HepG2 (cell line): Measurements from ENCODE around the gene CDK2. TPM values are rescaled to one million over a fixed set of nuclear protein-coding genes. Genes with fewer than 3 reads are reported as not detected.

Experiments
- ATAC-seq: fragments of 200-7000 bp; cut with Tn5 transposase; 3 replicates; pipeline ENCODE4 v1.9.1; 2020; ENCODE audit warnings: mild to moderate bottlenecking, moderate library complexity
- BruUV-seq: library from RNA; stranded (reverse); fragments of 400-500 nt; replicated peaks from 2 replicates; lab custom pipeline; 2021; lab: Mats Ljungman, UMichigan
- CTCF ChIA-PET: fragments of 300-600 bp; formaldehyde crosslinking; extraction: SDS; loops from one replicate; lab custom pipeline; 2021; ENCODE audit warnings: low total read pairs, inconsistent platforms, low intra/inter-chr PET ratio; lab: Yijun Ruan, JAX
- POLR2A ChIA-PET: fragments of 350-600 bp; sonication (Branson Sonifier 250); formaldehyde crosslinking; loops from one replicate; lab custom pipeline; 2020; ENCODE audit warnings: antibody characterized with exemption, inconsistent platforms; lab: Yijun Ruan, JAX
- DNase-seq: peaks from one replicate; pipeline ENCODE4 v3.0.0-alpha.2; 2015; ENCODE audit warnings: low spot score
- FAIRE-seq: peaks from 3 replicates; lab custom pipeline; 2011; peaks lifted over from hg19 to GRCh38; lab: Jason Lieb, UNC
- H2AFZ ChIP-seq: one replicate; pipeline ENCODE4 v1.6.1; 2011; ENCODE audit warnings: low read length, inconsistent platforms
- H3K27ac ChIP-seq: fragments of 300-600 bp; 3 replicates; pipeline ENCODE4 v1.8.0; 2011; ENCODE audit warnings: mixed run types, mild to moderate bottlenecking, mixed read lengths, low read length, inconsistent platforms; ENCODE audit not compliant: insufficient read depth; ENCODE audit errors: extremely low read length
- H3K27me3 ChIP-seq, 2 experiments: fragments of 200-600 bp in 1 of 2; 2 replicates in 1 of 2; 3 replicates in 1 of 2; pipeline versions ENCODE4 v1.6.0 to v1.8.0; 2011; ENCODE audit warnings: low read length in 2 of 2, mild to moderate bottlenecking in 2 of 2, moderate library complexity in 2 of 2, inconsistent platforms in 1 of 2; ENCODE audit not compliant: insufficient read depth in 2 of 2, control insufficient read depth in 1 of 2
- H3K36me3 ChIP-seq, 2 experiments: fragments of 200-600 bp in 1 of 2; replicated peaks in 1 of 2; 2 replicates in 1 of 2; 3 replicates in 1 of 2; pipeline versions ENCODE4 v1.5.1 to v1.8.0; 2011; ENCODE audit warnings: low read length in 2 of 2, inconsistent platforms in 1 of 2; ENCODE audit not compliant: insufficient read depth in 2 of 2, control insufficient read depth in 1 of 2
- H3K4me1 ChIP-seq: 2 replicates; pipeline ENCODE4 v1.5.1; 2012; ENCODE audit warnings: low read length, inconsistent platforms; ENCODE audit not compliant: insufficient read depth
- H3K4me2 ChIP-seq: 2 replicates; pipeline ENCODE4 v1.6.0; 2011; ENCODE audit warnings: low read depth, low read length, inconsistent platforms
- H3K4me3 ChIP-seq, 3 experiments: fragments of 200-600 bp in 1 of 3; sonication (generic), shearing (Covaris generic) in 1 of 3; replicated peaks in 1 of 3; 2 replicates each; pipeline ENCODE4 v1.5.1; 2011 to 2016; ENCODE audit warnings: low read length in 3 of 3, inconsistent platforms in 2 of 3, low read depth in 2 of 3, mild to moderate bottlenecking in 2 of 3, control low read depth in 1 of 3, mixed read lengths in 1 of 3; ENCODE audit not compliant: insufficient read depth in 1 of 3
- H3K79me2 ChIP-seq: one replicate; pipeline ENCODE4 v1.6.1; 2011; ENCODE audit warnings: low read length, inconsistent platforms; ENCODE audit not compliant: insufficient read depth
- H3K9ac ChIP-seq: 2 replicates; pipeline ENCODE4 v1.6.0; 2011; ENCODE audit warnings: mild to moderate bottlenecking, low read depth, low read length, inconsistent platforms; ENCODE audit not compliant: insufficient read depth
- H3K9me3 ChIP-seq: 2 replicates; pipeline ENCODE4 v1.5.1; 2012; ENCODE audit warnings: mild to moderate bottlenecking, low read length
- H4K20me1 ChIP-seq: 2 replicates; pipeline ENCODE4 v1.6.0; 2011; ENCODE audit warnings: inconsistent platforms, mild to moderate bottlenecking, low read length, moderate library complexity; ENCODE audit not compliant: insufficient read depth
- DMAP1 ChIP-seq: IDR thresholded peaks from 2 replicates; pipeline ENCODE4 v1.6.1; 2016
- DNMT3B ChIP-seq: conservative IDR thresholded peaks from 2 replicates; pipeline ENCODE4 v1.6.1; 2016; ENCODE audit warnings: missing biosample characterization, control low read depth
- FOXK1 ChIP-seq: sonication (generic); formaldehyde crosslinking; IDR thresholded peaks from 2 replicates; pipeline ENCODE4 v1.4.0; 2020; ENCODE audit warnings: low read depth, missing genetic modification reagents, borderline replicate concordance
- HCFC1 ChIP-seq: fragments of 150-350 bp; IDR thresholded peaks from 2 replicates; pipeline ENCODE4 v1.6.1; 2014; ENCODE audit warnings: low read depth, low read length
- JUND ChIP-seq: sonication (generic); formaldehyde crosslinking; IDR thresholded peaks from 2 replicates; pipeline ENCODE4 v1.8.0; 2022; ENCODE audit warnings: mild to moderate bottlenecking, missing genetic modification reagents
- SP2 ChIP-seq: sonication (generic); formaldehyde crosslinking; IDR thresholded peaks from 2 replicates; pipeline ENCODE4 v1.5.1; 2020; ENCODE audit warnings: mild to moderate bottlenecking, missing genetic modification reagents
- ZBTB42 ChIP-seq: sonication (generic); formaldehyde crosslinking; IDR thresholded peaks from 2 replicates; pipeline ENCODE4 v1.5.0; 2020; ENCODE audit warnings: mild to moderate bottlenecking, missing genetic modification reagents
- ZNF530 ChIP-seq: sonication (generic); formaldehyde crosslinking; IDR thresholded peaks from 2 replicates; pipeline ENCODE4 v1.5.0; 2020; ENCODE audit warnings: low read depth, mild to moderate bottlenecking, missing genetic modification reagents
- ZNF543 ChIP-seq: sonication (generic); formaldehyde crosslinking; IDR thresholded peaks from 2 replicates; pipeline ENCODE4 v1.4.0; 2020; ENCODE audit warnings: mild to moderate bottlenecking, missing genetic modification reagents
- WGBS: methylation state at CpG from one replicate; pipeline ENCODE4 v1.1.6; 2017; ENCODE audit warnings: low lambda C conversion rate; 5-methylcytosine and 5-hydroxymethylcytosine counted together
- in situ Hi-C: cut with HindIII; loops from 2 replicates; pipeline ENCODE4 v1.10.0; 2017; ENCODE audit warnings: low pct_unique_long_range_greater_than_20kb; ENCODE audit not compliant: extremely low pct_ligation_motif_present
- intact Hi-C: fragments of 100-400 bp; cut with micrococcal nuclease; formaldehyde crosslinking; loops from one replicate; pipeline ENCODE4 v1.10.0; 2022; ENCODE audit not compliant: unreplicated experiment
- polyA plus RNA-seq, 8 experiments: library from polyadenylated mRNA; depleted of rRNA in 3 of 8; stranded (reverse) in 7 of 8; unstranded in 1 of 8; fragments of >200 nt; fragmentation: Illumina TruSeq in 4 of 8; extraction: Trizol in 4 of 8; gene quantifications; 2 replicates each; pipeline versions ENCODE4 v1.2.1 to v1.2.3, GENCODE V29; 2011 to 2016; ENCODE audit warnings: low read depth in 4 of 8, missing spikeins in 1 of 8, mixed read lengths in 1 of 8; ENCODE audit not compliant: insufficient read depth in 1 of 8
- total RNA-seq, 5 experiments: library from RNA; depleted of rRNA; stranded (reverse); fragments of >200 nt; fragmentation: Illumina TruSeq; extraction: Trizol; gene quantifications; 2 replicates each; pipeline ENCODE4 v1.2.3, GENCODE V29; 2016; ENCODE audit warnings: low read depth in 1 of 5
- TF ChIP-seq, protein P1 (sequence below): IDR thresholded peaks from 2 replicates; pipeline ENCODE4 v1.6.1; 2016; ENCODE audit warnings: low read depth, borderline replicate concordance
- TF ChIP-seq, protein P2 (sequence below): sonication (generic); formaldehyde crosslinking; conservative IDR thresholded peaks from 2 replicates; pipeline ENCODE4 v1.4.0; 2020; ENCODE audit warnings: missing genetic modification reagents
- TF ChIP-seq, protein P3 (sequence below): fragments of 450-650 bp; IDR thresholded peaks from 2 replicates; pipeline ENCODE4 v1.6.1; 2016

CDK2 gene
- total and polyA plus RNA-seq, 2 of the 13 experiments (the other 11 are each of a cell fraction or from before 2014, with no cell fraction given), result 47.5 to 52.6 TPM

DNA sequence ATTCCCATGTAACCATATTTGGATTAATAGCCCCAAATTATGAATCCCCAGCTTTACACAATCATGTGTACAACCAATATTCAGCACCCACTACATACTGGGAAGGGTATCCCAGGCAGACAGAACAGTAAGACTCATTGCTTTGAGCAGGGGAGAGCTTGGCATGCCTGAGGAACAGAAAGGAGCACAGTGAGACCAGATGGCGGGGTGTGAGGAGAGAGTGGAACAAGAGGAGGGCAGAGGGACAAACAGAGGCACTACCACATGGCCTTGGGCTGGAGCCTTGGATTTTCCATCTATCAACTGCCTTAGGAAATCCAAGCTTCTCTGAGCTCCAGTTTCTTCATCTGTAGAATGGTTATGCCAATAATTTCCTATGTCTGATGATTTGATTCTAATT, 31.9 kb upstream of the CDK2 start:
- Histone ChIP-seq H3K27me3 (peaks cover 0 to 11% of the 10 kb centered on the region in 2 experiments; a peak in 1 of 5 replicates), H3K9ac (no peak overlapping the region), H3K79me2 (no peaks in the 10 kb centered on the region), H3K36me3 (no peaks in the 10 kb centered on the region), H3K9me3 (no peaks in the 10 kb centered on the region), H2AFZ (no peak overlapping the region), H3K4me2 (no peak overlapping the region), H4K20me1 (no peaks in the 10 kb centered on the region), H3K27ac (no peak overlapping the region), H3K4me3 (no peak overlapping the region), H3K4me1 (peaks cover 38% of the 10 kb centered on the region)
- ChIA-PET POLR2A (no interaction called here), CTCF (no interaction called here)
- no TSS peak for BruUV-seq
- DNase-seq (no peak), FAIRE-seq (no peak), ATAC-seq (no peak)
- intact Hi-C loops (loop anchor here (5.0 kb wide), 1 partner anchor 197 kb away; no protein-coding TSS in a partner anchor), in situ Hi-C loops (loop anchor here (5.0 kb wide), 1 partner anchor 197 kb away; no protein-coding TSS in a partner anchor)
- WGBS, result 90% methylated on average over 1 of the region's 1 CpG
- TF ChIP-seq DNMT3B (CRISPR knock-in tag) (no peak), ZBTB42 (CRISPR knock-in tag) (no peak), DMAP1 (CRISPR knock-in tag) (no peak), HCFC1 (no peak), SP2 (no peak), ZNF543 (CRISPR knock-in tag) (no peak), ZNF530 (no peak), JUND (no peak)
- TF ChIP-seq, protein P1, sequence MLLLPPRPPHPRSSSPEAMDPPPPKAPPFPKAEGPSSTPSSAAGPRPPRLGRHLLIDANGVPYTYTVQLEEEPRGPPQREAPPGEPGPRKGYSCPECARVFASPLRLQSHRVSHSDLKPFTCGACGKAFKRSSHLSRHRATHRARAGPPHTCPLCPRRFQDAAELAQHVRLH, result no peak
- TF ChIP-seq, all 625 proteins: peak for 0

DNA sequence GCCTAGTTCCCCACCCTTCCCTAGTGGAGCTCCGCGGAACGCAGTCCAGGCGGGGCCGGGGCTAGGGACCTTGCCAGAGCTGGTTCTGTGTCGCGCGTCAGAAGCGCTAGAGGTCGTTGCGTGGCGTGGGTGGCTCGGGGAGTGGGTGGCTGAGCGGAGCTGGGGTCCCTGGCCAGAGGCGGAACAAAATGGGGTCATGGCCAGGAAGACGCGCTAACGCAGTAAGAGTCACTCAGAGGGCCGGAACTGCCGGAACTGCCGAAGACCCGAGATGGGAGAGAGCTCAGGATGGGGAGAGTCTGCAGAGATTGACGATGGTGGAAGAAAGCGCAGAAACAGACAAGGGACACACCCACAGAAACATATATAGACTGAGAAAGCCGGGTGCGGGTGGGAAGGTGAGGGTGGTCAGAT, 30.9 kb upstream of the CDK2 start:
- no peak overlapping the region for H2AFZ ChIP-seq
- no peaks in the 10 kb centered on the region for H4K20me1 ChIP-seq
- H3K4me1 ChIP-seq, result peaks cover 38% of the 10 kb centered on the region
- H3K4me2 ChIP-seq, result no peak overlapping the region
- no peak overlapping the region for H3K9ac ChIP-seq
- no peak for DNase-seq
- no peaks in the 10 kb centered on the region for H3K36me3 ChIP-seq
- no peak overlapping the region for H3K4me3 ChIP-seq
- ChIA-PET POLR2A (no interaction called here), CTCF (no interaction called here)
- WGBS, result 87% methylated on average over 26 of the region's 26 CpGs
- no peak overlapping the region for H3K27ac ChIP-seq
- H3K79me2 ChIP-seq, result no peaks in the 10 kb centered on the region
- FAIRE-seq, result no peak
- ATAC-seq, result no peak
- H3K27me3 ChIP-seq, result peaks cover 0 to 11% of the 10 kb centered on the region in 2 experiments; a peak in 1 of 5 replicates
- in situ Hi-C loops, result loop anchor here (5.0 kb wide), 1 partner anchor 198 kb away; no protein-coding TSS in a partner anchor
- BruUV-seq, result no TSS peak
- no peaks in the 10 kb centered on the region for H3K9me3 ChIP-seq
- intact Hi-C loops, result no loop called here
- TF ChIP-seq FOXK1 (CRISPR knock-in tag), result no peak
- TF ChIP-seq, protein P2, sequence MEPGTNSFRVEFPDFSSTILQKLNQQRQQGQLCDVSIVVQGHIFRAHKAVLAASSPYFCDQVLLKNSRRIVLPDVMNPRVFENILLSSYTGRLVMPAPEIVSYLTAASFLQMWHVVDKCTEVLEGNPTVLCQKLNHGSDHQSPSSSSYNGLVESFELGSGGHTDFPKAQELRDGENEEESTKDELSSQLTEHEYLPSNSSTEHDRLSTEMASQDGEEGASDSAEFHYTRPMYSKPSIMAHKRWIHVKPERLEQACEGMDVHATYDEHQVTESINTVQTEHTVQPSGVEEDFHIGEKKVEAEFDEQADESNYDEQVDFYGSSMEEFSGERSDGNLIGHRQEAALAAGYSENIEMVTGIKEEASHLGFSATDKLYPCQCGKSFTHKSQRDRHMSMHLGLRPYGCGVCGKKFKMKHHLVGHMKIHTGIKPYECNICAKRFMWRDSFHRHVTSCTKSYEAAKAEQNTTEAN, result no peak
- TF ChIP-seq, protein P3, sequence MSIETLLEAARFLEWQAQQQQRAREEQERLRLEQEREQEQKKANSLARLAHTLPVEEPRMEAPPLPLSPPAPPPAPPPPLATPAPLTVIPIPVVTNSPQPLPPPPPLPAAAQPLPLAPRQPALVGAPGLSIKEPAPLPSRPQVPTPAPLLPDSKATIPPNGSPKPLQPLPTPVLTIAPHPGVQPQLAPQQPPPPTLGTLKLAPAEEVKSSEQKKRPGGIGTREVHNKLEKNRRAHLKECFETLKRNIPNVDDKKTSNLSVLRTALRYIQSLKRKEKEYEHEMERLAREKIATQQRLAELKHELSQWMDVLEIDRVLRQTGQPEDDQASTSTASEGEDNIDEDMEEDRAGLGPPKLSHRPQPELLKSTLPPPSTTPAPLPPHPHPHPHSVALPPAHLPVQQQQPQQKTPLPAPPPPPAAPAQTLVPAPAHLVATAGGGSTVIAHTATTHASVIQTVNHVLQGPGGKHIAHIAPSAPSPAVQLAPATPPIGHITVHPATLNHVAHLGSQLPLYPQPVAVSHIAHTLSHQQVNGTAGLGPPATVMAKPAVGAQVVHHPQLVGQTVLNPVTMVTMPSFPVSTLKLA, result no peak
